Midbrain (tissue), 1 donor: ENCODE measurements around the gene DOCK9.
"Not testable (repeated sequence)": the region's sequence is repeated elsewhere in the genome, so short reads cannot be mapped to it uniquely, and the experiment has no call there.

Experiments used
- DNase-seq: peaks from one replicate; lab custom pipeline; 2025; lab: John Stamatoyannopoulos, UW

DOCK9 gene

DNA sequence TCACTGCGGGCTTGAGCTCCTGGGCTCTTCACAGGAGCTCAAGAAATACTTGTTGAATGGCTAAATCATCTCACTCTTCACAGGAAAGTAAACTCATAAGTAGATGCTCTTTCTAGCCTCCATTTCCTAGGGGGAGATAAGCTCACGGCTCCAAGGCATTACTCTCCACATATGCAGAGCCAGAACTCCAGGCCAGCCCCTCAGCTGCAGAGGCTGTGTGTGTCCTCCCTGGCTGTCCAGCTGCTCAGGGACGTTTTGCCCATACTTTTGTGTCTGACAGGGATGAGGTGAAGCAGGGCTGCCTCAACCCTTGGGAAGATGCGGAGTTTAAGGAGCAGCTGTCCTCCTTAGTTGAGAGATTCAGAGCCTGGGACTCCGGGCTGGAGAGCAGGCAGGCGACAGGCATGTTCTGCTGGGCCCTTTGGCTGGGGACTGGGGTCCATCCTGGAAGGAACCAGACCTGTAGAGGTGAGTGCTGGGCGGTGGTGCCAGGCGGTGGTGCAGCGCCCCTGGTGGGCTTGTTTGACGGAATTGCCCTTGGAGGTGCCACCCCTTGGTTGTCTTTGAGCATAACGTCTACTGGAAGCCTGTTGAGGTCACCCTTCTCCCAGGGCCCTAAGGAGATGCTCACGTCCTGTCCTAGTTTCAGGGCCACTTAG lies 204.9 kb downstream of the DOCK9 start:
- no peak for DNase-seq

DNA sequence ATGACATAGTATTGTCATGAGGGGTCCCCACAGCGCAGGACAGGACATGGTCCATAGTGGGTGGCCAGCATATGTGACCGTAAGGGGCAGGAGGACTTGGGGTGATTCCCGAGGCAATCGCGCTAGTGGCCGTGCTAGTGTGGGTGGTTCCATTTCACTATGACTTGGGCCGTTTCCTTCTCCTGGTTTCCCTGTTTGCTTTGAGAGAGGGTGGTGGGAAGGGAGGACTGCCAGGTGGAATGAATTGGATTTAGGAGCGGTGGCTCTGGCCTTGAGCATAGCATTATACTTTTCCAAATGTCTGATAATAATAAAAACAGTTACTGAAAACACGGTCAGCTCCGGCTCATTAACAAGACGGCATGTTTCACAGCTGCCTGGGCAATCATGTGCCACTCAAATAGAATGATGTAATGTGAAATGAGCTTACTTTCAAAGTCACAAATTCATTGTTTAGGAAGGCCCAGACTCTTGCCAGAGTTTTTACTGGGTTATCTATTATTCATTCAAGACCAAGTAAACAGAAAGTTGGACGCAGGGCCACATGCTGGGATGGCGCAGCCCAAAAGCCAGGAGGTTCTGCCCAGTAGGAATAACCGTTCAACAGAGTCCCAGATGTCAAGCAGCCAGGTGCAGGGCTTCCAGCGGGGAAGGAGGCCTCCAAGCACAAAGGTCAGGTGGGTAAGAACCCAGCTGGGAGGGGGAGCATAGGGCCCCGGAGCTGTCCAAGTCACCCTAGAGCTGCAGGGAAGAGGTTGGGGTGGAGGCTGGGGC lies 205.8 kb downstream of the DOCK9 start:
- no peak for DNase-seq

DNA sequence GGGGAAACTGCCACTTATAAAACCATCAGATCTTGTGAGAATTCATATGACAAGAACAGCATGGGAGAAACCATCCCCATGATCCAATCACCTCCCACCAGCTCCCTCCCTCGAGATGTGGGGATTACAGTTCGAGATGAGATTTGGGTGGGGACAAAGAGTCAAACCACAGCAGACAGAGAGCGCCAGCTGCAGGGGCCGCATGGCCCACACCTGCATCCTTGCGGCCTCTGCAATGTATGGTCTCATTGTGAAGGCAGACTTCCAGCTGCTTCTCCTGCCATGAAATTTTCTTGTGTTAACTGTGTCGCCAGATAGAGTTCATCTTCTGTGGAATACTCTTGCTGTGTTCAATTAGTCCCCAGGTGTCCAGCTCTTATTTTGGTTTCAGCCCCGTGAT lies 208.1 kb downstream of the DOCK9 start:
- DNase-seq: no peak

DNA sequence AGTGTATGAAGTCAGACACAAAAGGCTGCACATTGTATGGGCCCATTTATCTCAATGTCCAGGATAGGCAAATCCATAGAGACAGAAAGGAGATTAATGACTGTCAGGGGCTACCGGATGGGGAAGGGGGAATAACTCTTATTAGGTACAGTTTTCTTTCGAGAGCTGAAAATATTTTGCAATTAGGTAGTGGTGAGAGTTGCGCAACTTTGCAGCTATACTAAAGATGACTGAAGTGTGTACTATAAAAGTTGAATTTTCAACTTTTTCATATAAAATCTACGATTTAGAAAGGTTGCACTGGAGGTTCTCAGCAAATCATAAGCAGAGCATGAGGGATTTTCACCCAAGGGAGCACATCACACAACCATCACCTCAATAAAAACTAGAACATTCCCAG lies 209.3 kb downstream of the DOCK9 start:
- DNase-seq: no peak

DNA sequence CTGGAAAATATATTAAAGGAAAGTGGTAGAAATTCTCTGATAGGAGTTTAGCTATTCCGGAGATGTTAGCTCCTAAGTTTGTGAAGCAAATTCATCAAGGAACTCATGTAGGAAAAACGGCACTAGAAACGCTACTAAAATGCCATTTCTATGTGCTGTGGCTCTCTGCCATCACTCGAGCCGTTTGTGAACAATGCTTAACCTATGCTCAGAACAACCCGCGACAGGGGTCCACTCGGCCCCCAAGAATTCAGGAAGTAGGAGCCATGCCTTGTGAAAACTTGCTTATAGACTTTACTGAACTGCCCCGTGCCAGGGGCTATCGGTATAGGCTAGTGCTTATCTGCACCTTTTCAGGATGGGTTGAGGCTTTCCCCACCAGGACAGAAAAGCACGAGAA lies 211.2 kb downstream of the DOCK9 start:
- DNase-seq: no peak

DNA sequence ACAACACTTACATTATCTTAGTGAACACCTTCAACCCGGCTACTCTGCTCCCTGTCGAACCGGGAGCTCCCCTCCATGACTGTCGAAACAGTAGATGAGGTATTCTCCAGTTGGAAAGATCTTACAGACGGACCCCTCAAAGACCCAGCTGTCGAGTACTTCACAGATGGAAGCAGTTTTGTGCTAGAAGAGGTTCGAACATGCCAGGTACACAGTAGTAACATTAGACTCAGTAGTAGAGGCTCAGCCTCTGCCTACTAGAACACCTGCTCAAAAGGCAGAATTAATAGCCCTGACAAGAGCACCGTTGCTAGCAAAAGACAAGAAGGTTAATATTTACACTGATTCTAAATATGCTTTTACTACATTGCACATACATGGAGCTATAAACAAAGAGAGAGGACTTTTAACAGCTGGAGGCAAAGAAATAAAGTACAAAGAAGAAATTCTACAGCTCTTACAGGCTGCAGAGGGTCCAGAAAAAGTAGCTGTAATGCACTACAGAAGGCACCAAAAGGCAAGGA lies 211.8 kb downstream of the DOCK9 start:
- no peak for DNase-seq

DNA sequence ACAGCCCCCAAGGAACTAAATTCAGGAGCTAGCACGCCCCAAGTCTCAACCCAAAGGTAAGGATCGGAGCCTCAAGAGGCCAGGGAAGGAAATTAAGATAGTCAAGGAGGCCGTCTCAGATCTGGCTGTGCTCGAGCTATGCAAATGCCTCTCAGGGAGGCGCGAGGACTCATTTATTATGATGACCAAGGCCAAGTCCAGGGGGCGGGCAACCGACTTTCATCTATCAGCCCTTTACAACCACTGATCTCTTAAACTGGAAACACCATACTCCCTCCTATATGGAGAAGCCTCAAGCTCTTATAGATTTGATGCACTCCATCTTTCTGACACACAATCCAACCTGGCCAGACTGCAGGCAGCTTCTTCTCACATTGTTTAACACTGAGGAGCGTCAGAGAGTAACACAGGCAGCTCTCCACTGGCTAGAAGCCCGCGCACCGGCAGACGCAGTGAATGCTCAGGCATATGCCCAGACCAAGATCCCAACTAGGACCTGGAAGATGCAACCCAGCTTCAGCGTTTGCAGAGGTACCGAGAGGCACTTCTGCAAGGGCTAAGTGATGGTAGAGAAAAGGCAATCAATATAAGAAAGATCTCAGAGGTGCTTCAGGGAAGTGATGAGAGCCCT lies 215.8 kb downstream of the DOCK9 start:
- DNase-seq: no peak

DNA sequence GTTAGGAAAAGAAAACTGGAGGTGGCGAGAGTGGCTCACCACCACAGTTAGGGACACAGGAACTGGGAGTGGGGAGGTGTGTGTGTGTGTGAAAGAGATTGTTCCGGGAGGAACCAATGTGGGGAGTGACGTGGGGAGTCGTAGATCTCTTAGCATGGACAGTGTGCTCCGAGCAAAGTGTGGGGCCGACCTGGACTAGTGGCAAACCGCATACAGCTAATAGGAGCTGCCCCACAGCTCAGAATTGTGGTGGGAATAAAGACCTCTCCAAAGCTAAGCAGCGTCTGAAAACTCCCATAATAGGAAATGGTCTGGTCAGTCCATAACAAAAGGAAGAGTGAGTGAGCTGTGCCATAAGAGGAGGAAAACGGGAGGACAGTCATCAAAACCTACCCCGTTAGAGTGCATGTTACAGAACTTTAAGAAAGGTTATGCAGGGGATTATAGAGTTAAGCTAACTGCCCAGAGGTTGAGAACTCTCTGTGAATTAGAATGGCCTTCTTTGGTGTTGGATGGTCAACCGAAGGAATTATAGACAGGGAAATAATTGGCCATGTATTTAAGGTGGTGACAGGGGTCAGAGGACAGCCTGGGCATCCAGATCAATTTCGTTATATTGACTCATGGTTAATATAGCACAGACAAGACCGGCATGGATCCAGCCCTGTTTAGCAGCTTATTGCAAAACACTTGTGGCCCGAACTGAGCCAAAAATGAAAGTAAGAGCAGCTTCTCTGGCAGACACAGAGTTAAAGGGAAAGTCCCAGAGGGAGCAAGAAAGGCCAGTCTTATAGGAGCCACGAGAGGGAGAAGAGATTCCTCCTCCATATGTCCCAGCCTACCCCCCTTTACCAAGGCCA lies 216.5 kb downstream of the DOCK9 start:
- DNase-seq: no peak

DNA sequence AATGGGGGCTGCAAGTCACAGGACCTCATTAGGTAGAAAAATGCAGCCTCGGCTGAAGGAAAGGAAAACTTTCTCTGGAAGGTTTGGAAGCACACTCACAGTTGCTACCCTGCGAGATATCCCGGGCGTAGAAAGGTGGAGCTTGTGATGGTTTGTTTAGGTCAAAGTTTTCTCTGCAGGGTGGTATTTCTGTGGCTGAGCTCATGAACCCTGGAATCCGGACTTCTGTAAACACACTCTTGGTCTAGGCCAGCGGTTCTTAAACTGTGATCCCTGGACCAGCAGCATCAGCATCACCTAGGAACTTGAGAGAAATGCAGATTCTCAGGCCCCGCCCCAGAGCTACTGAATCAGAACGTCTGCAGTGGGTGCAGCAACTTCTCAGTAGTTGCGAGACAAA lies 222.1 kb downstream of the DOCK9 start:
- no peak for DNase-seq

DNA sequence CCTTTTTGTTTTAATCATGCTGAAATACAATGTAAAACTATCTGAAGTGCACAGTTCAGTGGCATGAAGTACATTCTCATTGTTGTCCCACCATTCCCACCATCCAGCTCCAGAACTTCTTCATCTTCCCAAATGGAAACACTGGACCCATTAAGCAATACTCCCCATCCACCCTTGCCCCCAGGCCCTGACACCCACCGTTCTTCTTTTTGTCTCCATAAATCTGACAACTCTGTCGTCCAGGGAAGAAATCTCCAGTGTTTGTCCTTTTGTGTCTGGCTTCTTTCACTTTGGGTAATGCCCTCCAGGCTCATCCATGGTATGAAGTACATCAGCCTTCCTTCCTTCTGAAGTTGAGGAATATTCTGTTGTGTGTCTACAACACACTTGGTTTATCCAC lies 222.7 kb downstream of the DOCK9 start:
- DNase-seq: no peak

DNA sequence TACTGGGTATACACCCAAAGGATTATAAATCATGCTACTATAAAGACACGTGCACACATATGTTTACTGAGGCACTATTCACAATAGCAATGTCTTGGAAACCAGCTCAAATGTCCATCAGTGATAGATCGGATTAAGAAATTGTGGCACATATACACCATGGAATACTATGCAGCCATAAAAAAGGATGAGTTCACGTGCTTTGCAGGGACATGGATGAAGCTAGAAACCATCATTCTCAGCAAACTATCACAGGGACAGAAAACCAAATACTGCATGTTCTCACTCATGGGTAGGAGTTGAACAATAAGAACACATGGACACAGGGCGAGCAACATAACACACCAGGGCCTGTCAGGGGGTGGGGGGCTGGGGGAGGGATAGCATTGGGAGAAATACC lies 223.4 kb downstream of the DOCK9 start:
- DNase-seq: not testable (repeated sequence)

DNA sequence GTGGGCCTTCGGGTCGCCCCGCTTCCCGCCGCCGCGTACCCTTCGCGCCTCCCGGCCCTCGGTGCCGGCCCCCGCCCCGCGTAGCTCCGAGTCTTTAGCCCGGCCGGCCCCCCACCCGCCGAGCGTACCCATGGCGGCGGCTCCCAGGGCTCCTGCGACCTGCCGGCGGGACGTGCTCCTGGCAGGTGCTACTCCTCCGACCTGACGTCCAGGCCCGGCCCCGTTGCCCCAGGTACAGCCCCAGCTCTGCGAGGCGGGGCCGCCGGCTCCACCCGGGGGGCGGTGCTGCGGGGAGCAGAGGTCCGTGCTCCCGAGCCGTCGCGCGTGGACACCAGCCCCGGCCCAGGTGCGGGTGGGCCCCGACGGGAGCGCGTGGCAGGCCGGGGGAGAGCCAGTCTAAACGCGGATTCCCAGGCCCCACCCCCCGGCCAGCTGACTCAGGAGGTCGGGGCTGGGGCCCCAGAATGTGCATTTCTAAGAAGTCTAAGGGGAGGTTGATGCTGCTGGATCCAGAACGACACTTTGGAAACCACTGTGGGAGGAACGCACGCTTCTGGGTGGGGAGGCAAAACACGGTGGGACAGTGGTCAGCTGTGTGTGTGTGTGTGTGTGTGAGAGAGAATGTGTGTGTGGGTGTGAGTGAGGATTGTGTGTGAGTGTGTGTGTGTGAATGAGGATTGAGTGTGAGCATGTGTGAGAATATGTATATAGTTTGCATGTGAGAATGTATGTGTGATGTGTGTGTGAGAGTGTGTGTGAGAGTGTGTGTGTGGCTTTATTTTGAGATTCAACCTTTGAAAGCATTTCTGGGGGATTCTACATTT lies 225.2 kb downstream of the DOCK9 start, which contains the start of gene SLC15A1:
Gene SLC15A1 (minus strand): TSS at position 206 of the 824 bp plus-strand sequence. CDS start 74 bp downstream, at position 132.
- no peak for DNase-seq

DNA sequence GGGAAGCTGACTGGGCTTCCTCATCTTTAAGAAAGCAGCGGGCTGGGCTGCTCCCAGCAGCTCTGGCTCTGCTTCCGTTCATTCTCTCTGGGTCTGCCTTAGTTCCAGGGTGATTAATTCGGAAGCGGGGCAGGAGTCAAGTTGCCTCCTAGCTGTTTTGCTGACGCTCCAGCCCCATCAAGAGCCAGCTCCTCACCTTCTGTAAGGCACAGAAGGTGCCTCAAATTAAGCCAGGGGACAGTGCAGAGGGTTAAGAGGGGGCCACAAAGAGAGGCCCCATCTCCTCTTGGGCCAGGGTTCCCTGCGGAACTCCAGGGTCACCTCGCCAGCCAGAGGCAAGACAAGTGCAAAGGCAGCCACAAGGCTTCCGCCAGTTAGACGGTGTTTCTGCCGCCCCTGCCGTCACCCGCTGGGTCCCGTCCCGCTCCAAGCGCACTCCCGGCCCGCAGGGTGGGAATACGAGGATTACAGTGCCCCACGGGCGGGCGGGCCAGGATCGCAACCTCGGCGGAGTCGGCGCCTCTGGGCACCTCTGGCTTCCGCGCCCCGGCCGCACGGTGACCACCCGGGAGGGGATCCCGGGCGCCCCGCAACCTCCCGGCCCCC lies 225.9 kb downstream of the DOCK9 start:
- no peak for DNase-seq

DNA sequence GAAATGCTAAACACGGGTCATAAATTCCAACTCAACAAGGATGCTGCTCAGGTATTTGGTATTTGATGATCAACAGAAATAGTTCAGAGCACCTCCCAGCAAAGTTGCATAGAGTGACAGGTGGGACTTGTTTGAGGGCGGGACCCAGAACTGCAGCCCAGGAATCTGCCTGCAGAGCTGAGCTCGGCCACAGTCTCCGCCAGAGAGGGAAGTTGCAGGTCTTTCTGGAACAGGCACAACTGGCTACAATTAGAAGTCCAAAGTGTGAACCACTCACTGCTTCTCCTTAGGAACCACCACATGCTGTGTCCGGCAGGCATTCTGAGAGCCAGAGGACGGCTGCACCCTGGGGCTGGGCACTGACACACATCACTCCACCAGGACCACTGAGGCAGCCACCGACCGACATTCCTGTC lies 226.5 kb downstream of the DOCK9 start:
- no peak for DNase-seq

DNA sequence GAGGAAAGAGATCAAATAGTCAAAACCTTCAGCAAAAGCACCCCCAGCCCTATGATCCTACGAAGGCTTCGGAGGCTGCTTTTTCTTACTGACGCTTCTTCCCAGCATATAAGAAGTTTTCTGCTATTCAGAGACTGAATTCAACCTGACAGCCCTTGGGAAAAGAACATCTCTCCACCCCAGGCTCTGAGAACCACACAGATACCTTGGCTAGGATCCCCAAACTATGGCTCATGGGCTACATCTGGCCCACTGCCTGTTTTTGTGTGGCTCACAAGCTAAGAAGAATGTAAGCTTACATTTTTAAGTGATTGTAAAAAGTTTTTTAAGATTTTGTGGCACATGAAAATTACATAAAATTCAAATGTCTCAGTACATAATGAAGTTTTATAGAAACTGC lies 228.4 kb downstream of the DOCK9 start:
- DNase-seq: no peak

DNA sequence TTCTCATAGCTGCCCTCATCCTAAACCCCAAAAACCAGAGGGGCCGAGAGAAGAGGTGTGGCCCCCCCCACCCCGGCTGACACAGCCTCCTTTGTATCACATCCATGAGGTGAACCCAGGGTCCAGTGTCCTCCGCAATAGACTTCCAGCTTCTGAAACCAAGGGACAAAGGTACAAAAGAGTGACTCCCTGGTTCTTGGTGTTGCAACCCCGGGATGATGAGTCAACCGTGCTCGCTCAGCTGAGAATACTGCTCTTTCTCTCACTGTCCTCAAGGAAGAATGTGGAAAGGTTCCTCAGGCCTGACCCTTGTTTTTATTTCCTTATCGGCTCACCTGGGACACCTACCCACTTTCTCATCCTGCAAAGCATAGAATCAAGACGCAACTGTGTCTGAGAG lies 230.9 kb downstream of the DOCK9 start:
- no peak for DNase-seq
